ENCODE measurements around the gene ENO2. TPM values are rescaled to one million over a fixed set of nuclear protein-coding genes. Genes with fewer than 3 reads are reported as not detected.
"Not testable (repeated sequence)": the region's sequence is repeated elsewhere in the genome, so short reads cannot be mapped to it uniquely, and the experiment has no call there.

ENO2 gene
- total RNA-seq, 1 experiment from 2014 or later, result 138 TPM

DNA sequence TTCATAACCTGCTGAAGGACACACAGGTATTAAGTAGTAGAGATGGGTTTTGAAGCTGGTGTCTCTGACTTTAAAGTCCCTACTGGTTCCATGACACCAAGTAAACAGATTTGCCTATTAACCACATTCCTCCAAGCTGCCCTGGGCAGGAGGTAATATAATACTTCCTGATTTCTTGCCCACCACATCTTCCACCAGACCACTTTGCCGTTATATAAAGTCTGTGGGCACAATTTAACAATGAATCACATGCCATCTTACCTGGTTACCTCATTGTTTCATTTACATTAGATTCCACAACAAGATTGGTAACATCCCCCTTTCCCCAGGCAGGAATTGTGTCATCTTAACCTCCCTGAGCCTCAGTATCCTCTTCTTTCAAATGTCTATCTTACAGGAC lies 10.7 kb upstream of the ENO2 start:
- H3K4me3 ChIP-seq (ENCODE audit: low read depth, low read length, poor library complexity, severe bottlenecking), result no peak overlapping the region
- intact Hi-C loops (cut with micrococcal nuclease; ENCODE audit: unreplicated experiment), result loop anchor here (2.0 kb wide), 1 partner anchor 31 kb away; the partner anchor contains the start of gene SPSB2
- ChIA-PET POLR2A (ENCODE audit: low non-redundant PET) (no interaction called here), CTCF (no interaction called here)
- peaks cover 7% of the 10 kb centered on the region for H3K4me1 ChIP-seq (ENCODE audit: insufficient read depth, low read length, poor library complexity, severe bottlenecking)
- no peak for DNase-seq (ENCODE audit: low spot score)
- no peaks in the 10 kb centered on the region for H3K36me3 ChIP-seq (ENCODE audit: insufficient read depth, low read length, poor library complexity, severe bottlenecking)
- H3K9me3 ChIP-seq (ENCODE audit: low read depth, low read length, poor library complexity, severe bottlenecking), result no peaks in the 10 kb centered on the region
- H3K27ac ChIP-seq (ENCODE audit: low read depth, low read length, poor library complexity, severe bottlenecking), result no peak overlapping the region
- H3K27me3 ChIP-seq (replicated peaks; ENCODE audit: insufficient read depth, low read depth, low read length, poor library complexity), result no peaks in the 10 kb centered on the region
- no TSS peak for BruUV-seq (replicated peaks)
- TF ChIP-seq, protein P1, sequence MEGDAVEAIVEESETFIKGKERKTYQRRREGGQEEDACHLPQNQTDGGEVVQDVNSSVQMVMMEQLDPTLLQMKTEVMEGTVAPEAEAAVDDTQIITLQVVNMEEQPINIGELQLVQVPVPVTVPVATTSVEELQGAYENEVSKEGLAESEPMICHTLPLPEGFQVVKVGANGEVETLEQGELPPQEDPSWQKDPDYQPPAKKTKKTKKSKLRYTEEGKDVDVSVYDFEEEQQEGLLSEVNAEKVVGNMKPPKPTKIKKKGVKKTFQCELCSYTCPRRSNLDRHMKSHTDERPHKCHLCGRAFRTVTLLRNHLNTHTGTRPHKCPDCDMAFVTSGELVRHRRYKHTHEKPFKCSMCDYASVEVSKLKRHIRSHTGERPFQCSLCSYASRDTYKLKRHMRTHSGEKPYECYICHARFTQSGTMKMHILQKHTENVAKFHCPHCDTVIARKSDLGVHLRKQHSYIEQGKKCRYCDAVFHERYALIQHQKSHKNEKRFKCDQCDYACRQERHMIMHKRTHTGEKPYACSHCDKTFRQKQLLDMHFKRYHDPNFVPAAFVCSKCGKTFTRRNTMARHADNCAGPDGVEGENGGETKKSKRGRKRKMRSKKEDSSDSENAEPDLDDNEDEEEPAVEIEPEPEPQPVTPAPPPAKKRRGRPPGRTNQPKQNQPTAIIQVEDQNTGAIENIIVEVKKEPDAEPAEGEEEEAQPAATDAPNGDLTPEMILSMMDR (conservative IDR thresholded peaks at IDR 0.05; ENCODE audit: low read depth, low read length), result no peak
- TF ChIP-seq EZH2 (IDR thresholded peaks at IDR 0.05; ENCODE audit: borderline replicate concordance, low read depth, low read length, poor library complexity, severe bottlenecking), result no peak

DNA sequence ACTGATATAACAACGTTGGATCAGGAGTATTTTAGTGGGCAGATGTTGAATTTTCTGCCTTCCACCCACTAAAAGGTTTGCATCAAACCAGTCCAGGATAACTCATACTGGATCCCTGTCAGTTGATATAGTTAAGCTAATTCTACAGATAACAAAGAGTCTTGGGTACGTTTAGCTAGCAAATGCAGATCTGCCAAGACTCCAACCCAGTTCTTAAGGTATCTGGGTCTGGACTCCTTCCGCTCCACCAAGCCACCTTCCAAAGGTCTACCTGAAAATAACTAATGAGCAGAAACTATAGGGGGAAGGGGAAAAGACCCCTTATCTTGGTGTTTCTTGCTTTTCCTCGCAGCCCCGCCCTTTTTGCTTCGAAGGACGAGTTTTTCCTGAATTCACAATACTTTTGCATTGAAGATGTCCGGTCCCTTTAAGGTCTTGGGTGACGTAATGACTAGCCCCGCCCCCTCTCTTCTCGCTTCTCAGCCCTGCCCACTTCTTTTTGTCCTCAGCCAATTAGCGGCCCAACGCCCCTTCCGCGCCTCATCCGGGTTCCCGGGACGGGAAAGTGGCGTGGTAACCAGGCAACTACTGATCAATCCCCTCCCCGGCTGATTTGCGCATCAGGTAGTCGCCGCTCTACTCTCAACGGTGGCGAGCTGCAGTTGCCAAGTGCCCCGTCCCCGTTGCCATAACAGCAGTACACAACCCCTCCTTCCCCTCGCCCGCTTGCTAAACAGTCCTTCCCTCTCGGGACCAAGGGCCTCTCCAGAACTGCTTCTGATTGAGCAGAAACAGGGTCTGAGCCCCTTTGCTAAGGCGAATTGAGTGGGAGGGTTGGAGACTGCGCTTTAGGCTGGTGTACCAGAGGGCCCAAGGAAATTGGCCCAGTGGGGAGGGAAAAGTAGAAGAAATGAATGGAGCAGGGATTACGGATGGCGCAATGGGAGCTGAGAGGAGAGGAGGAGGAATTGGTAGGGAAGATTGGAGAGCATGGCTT lies 9.8 kb upstream of the ENO2 start, which contains the start of gene LRRC23:
Gene LRRC23 (plus strand): TSS at position 543 of the 997 bp plus-strand sequence. CDS start 812 bp downstream, outside the sequence.
- POLR2A ChIA-PET (ENCODE audit: low non-redundant PET), result no interaction called here
- intact Hi-C loops (cut with micrococcal nuclease; ENCODE audit: unreplicated experiment), result loop anchor here (2.0 kb wide), 1 partner anchor 32 kb away; the partner anchor contains the start of gene SPSB2
- peak within 1 kb of the TSS; percentile 56 for H3K4me3 ChIP-seq (ENCODE audit: low read depth, low read length, poor library complexity, severe bottlenecking)
- peak within 1 kb of the TSS; percentile 63 for H3K27ac ChIP-seq (ENCODE audit: low read depth, low read length, poor library complexity, severe bottlenecking)
- TF ChIP-seq, protein P1 (conservative IDR thresholded peaks at IDR 0.05; ENCODE audit: low read depth, low read length), result no peak
- no peak for TF ChIP-seq EZH2 (IDR thresholded peaks at IDR 0.05; ENCODE audit: borderline replicate concordance, low read depth, low read length, poor library complexity, severe bottlenecking)
- H3K4me1 ChIP-seq (ENCODE audit: insufficient read depth, low read length, poor library complexity, severe bottlenecking), result peaks cover 7% of the 10 kb centered on the region
- no peaks in the 10 kb centered on the region for H3K36me3 ChIP-seq (ENCODE audit: insufficient read depth, low read length, poor library complexity, severe bottlenecking)
- no peaks in the 10 kb centered on the region for H3K27me3 ChIP-seq (replicated peaks; ENCODE audit: insufficient read depth, low read depth, low read length, poor library complexity)
- CTCF ChIA-PET, result interaction anchor here (0.6 kb wide), 1 partner anchor 33 kb away, joined by 4 read pairs; no protein-coding TSS in a partner anchor
- H3K9me3 ChIP-seq (ENCODE audit: low read depth, low read length, poor library complexity, severe bottlenecking), result no peaks in the 10 kb centered on the region
- DNase-seq (ENCODE audit: low spot score), result peak; percentile 98
- BruUV-seq (replicated peaks), result no TSS peak

DNA sequence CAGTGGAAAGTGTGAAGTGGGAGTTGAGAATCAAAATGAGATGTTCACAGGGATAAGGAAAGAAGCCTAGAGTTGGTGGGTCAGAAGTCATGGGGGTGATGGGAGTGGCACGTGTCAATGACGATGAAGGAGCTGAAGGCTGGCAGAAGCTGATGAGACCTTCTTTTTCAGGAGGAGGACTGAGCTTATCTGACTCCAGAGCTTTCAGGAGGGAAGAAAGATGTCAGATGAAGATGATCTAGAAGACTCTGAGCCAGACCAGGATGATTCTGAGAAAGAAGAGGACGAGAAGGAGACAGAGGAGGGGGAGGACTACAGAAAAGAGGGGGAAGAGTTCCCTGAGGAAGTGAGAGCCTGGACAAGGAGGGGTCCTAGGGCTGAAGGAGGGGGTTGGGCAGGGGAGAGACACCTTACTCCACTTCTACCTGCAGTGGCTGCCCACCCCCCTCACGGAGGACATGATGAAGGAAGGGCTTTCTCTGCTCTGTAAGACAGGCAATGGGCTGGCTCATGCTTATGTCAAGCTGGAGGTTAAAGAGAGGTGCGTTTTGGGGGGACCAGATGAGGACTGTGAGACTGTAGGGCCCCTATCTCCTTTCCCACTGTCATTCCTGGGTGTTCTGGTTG lies 8.9 kb upstream of the ENO2 start:
- DNase-seq (ENCODE audit: low spot score), result no peak
- Histone ChIP-seq H3K27ac (ENCODE audit: low read depth, low read length, poor library complexity, severe bottlenecking) (peak overlapping the region; percentile 63), H3K27me3 (replicated peaks; ENCODE audit: insufficient read depth, low read depth, low read length, poor library complexity) (no peaks in the 10 kb centered on the region), H3K9me3 (ENCODE audit: low read depth, low read length, poor library complexity, severe bottlenecking) (no peaks in the 10 kb centered on the region), H3K4me1 (ENCODE audit: insufficient read depth, low read length, poor library complexity, severe bottlenecking) (peaks cover 7% of the 10 kb centered on the region), H3K4me3 (ENCODE audit: low read depth, low read length, poor library complexity, severe bottlenecking) (peak overlapping the region; percentile 56), H3K36me3 (ENCODE audit: insufficient read depth, low read length, poor library complexity, severe bottlenecking) (no peaks in the 10 kb centered on the region)
- CTCF ChIA-PET, result no interaction called here
- TF ChIP-seq EZH2 (IDR thresholded peaks at IDR 0.05; ENCODE audit: borderline replicate concordance, low read depth, low read length, poor library complexity, severe bottlenecking), result no peak
- TF ChIP-seq, protein P1 (conservative IDR thresholded peaks at IDR 0.05; ENCODE audit: low read depth, low read length), result no peak
- intact Hi-C loops (cut with micrococcal nuclease; ENCODE audit: unreplicated experiment), result loop anchor here (2.0 kb wide), 1 partner anchor 33 kb away; the partner anchor contains the start of gene SPSB2
- POLR2A ChIA-PET (ENCODE audit: low non-redundant PET), result no interaction called here
- no TSS peak for BruUV-seq (replicated peaks)

DNA sequence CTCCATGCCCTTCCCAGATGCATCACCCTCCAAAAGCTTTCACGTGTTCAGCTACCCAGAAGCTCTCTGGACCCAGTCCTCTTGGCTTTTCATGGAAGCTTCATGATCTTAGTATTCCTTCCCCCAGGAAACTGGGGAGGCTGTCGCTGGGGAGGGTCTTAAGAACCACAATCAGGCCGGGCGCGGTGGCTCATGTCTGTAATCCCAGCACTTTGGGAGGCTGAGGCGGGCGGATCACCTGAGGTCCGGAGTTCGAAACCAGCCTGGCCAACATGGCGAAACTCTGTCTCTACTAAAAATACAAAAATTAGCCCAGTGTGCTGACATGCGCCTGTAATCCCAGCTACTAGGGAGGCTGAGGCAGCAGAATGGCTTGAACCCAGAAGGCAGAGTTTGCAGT lies 6.2 kb upstream of the ENO2 start:
- BruUV-seq (replicated peaks); DNase-seq (ENCODE audit: low spot score); H3K4me1 ChIP-seq (ENCODE audit: insufficient read depth, low read length, poor library complexity, severe bottlenecking); H3K27me3 ChIP-seq (replicated peaks; ENCODE audit: insufficient read depth, low read depth, low read length, poor library complexity); H3K4me3 ChIP-seq (ENCODE audit: low read depth, low read length, poor library complexity, severe bottlenecking); intact Hi-C loops (cut with micrococcal nuclease; ENCODE audit: unreplicated experiment); H3K36me3 ChIP-seq (ENCODE audit: insufficient read depth, low read length, poor library complexity, severe bottlenecking); CTCF ChIA-PET; H3K27ac ChIP-seq (ENCODE audit: low read depth, low read length, poor library complexity, severe bottlenecking); POLR2A ChIA-PET (ENCODE audit: low non-redundant PET); H3K9me3 ChIP-seq (ENCODE audit: low read depth, low read length, poor library complexity, severe bottlenecking): not testable (repeated sequence)

Measured in A673 (cell line).